Tibial nerve (tissue), 4 donors: Measurements from ENCODE around the gene ENOX1. TPM values are rescaled to one million over a fixed set of nuclear protein-coding genes. Genes with fewer than 3 reads are reported as not detected.

Experiments
- DNase-seq, 2 donors: peaks; one replicate each; pipeline ENCODE4 v3.0.0-alpha.2; 2019; ENCODE audit warnings: low spot score in 2 of 2
- H3K27ac ChIP-seq, 4 donors: fragments of 200-600 bp; sonication (generic) in 3 of 4; one replicate each; pipeline ENCODE4 v1.5.1; 2017 to 2019; ENCODE audit warnings: mild to moderate bottlenecking in 1 of 4
- H3K27me3 ChIP-seq, 2 donors: fragments of 200-600 bp; sonication (generic) in 1 of 2; one replicate each; pipeline versions ENCODE4 v1.5.1 to v1.6.0; 2017 to 2019
- H3K36me3 ChIP-seq, 3 donors: fragments of 200-600 bp; sonication (generic); one replicate each; pipeline ENCODE4 v1.5.1; 2018 to 2019
- H3K4me1 ChIP-seq, 4 donors: fragments of 200-600 bp; sonication (generic) in 3 of 4; one replicate each; pipeline ENCODE4 v1.5.1; 2017 to 2019
- H3K4me3 ChIP-seq, 4 donors: fragments of 200-600 bp; sonication (generic) in 3 of 4; one replicate each; pipeline ENCODE4 v1.5.1; 2017 to 2019; ENCODE audit warnings: mild to moderate bottlenecking in 1 of 4, moderate library complexity in 1 of 4
- H3K9me3 ChIP-seq, 4 donors: fragments of 200-600 bp; sonication (generic) in 3 of 4; one replicate each; pipeline ENCODE4 v1.5.1; 2017 to 2019
- CTCF ChIP-seq, 5 experiments: fragments of 200-600 bp in 3 of 5; fragments of 450-650 bp in 2 of 5; sonication (generic) in 3 of 5; IDR thresholded peaks; one replicate each; pipeline ENCODE4 v1.5.1; 2016 to 2019; ENCODE audit warnings: antibody characterized with exemption in 5 of 5, mild to moderate bottlenecking in 3 of 5, moderate library complexity in 2 of 5
- EP300 ChIP-seq, 2 donors: sonication (generic); formaldehyde crosslinking; IDR thresholded peaks; one replicate each; pipeline ENCODE4 v1.6.1; 2017; ENCODE audit warnings: antibody characterized with exemption in 2 of 2, mild to moderate bottlenecking in 1 of 2
- POLR2A ChIP-seq, 2 donors: fragments of 450-650 bp; IDR thresholded peaks; one replicate each; pipeline ENCODE4 v1.6.1; 2017; ENCODE audit warnings: antibody characterized with exemption in 2 of 2, mild to moderate bottlenecking in 2 of 2, moderate library complexity in 2 of 2
- WGBS, 2 donors: methylation state at CpG; one replicate each; pipeline ENCODE4 v1.1.5; 2018; 5-methylcytosine and 5-hydroxymethylcytosine counted together
- total RNA-seq, 4 donors: library from RNA; depleted of rRNA; stranded (reverse); fragments of >200 nt; gene quantifications; one replicate each; pipeline ENCODE4 v1.1.0, GENCODE V29; 2016

The ENOX1 gene
- total RNA-seq, 4 donors from 2014 or later: 2.6 to 8.2 (median 4.6) TPM

GRCh38 chr13:43389983-43390382 is 396.8 kb downstream of the ENOX1 start:
- no peaks in the 10 kb centered on the region for H3K27me3 ChIP-seq
- H3K4me3 ChIP-seq: no peak overlapping the region
- no peak for DNase-seq
- 47 to 57% methylated on average over 4 of the region's 4 CpGs for WGBS, 2 donors
- no peak overlapping the region for H3K27ac ChIP-seq
- no peaks in the 10 kb centered on the region for H3K4me1 ChIP-seq
- no peaks in the 10 kb centered on the region for H3K36me3 ChIP-seq
- TF ChIP-seq CTCF (IDR thresholded peaks at IDR 0.05) (no peak), POLR2A (IDR thresholded peaks at IDR 0.05) (no peak), EP300 (IDR thresholded peaks at IDR 0.05) (no peak)
- H3K9me3 ChIP-seq: no peaks in the 10 kb centered on the region

GRCh38 chr13:43389573-43389972 is 397.2 kb downstream of the ENOX1 start:
- 70 to 83% methylated on average over 1 of the region's 1 CpG for WGBS, 2 donors
- Histone ChIP-seq H3K4me3 (no peak overlapping the region), H3K36me3 (no peaks in the 10 kb centered on the region), H3K4me1 (no peaks in the 10 kb centered on the region), H3K27me3 (no peaks in the 10 kb centered on the region), H3K27ac (no peak overlapping the region), H3K9me3 (no peaks in the 10 kb centered on the region)
- no peak for TF ChIP-seq POLR2A (IDR thresholded peaks at IDR 0.05)
- no peak for TF ChIP-seq EP300 (IDR thresholded peaks at IDR 0.05)
- no peak for TF ChIP-seq CTCF (IDR thresholded peaks at IDR 0.05)
- DNase-seq: no peak

- Histone ChIP-seq H3K4me3 (no peak overlapping the region), H3K36me3 (no peaks in the 10 kb centered on the region), H3K4me1 (no peaks in the 10 kb centered on the region), H3K9me3 (no peaks in the 10 kb centered on the region), H3K27ac (no peak overlapping the region), H3K27me3 (no peaks in the 10 kb centered on the region)
- WGBS, 2 donors: 30 to 33% methylated on average over 2 of the region's 2 CpGs
- DNase-seq: no peak
- TF ChIP-seq EP300 (IDR thresholded peaks at IDR 0.05): no peak
- no peak for TF ChIP-seq POLR2A (IDR thresholded peaks at IDR 0.05)
- TF ChIP-seq CTCF (IDR thresholded peaks at IDR 0.05): no peak
Measured at GRCh38 chr13:43388282-43389034, 398.3 kb downstream of the ENOX1 start.

- 40 to 46% methylated on average over 2 of the region's 2 CpGs for WGBS, 2 donors
- H3K27me3 ChIP-seq: no peaks in the 10 kb centered on the region
- no peaks in the 10 kb centered on the region for H3K36me3 ChIP-seq
- no peak overlapping the region for H3K4me3 ChIP-seq
- no peaks in the 10 kb centered on the region for H3K4me1 ChIP-seq
- no peak for TF ChIP-seq EP300 (IDR thresholded peaks at IDR 0.05)
- TF ChIP-seq CTCF (IDR thresholded peaks at IDR 0.05): no peak
- no peak for TF ChIP-seq POLR2A (IDR thresholded peaks at IDR 0.05)
- DNase-seq: no peak
- no peaks in the 10 kb centered on the region for H3K9me3 ChIP-seq
- no peak overlapping the region for H3K27ac ChIP-seq
Measured at GRCh38 chr13:43387880-43388279, 398.9 kb downstream of the ENOX1 start.

- H3K4me3 ChIP-seq: no peak overlapping the region
- H3K9me3 ChIP-seq: peaks cover 0 to 11% (median 1%) of the 10 kb centered on the region in 4 donors
- H3K27me3 ChIP-seq: no peaks in the 10 kb centered on the region
- TF ChIP-seq CTCF (IDR thresholded peaks at IDR 0.05) (no peak), POLR2A (IDR thresholded peaks at IDR 0.05) (no peak), EP300 (IDR thresholded peaks at IDR 0.05) (no peak)
- no peaks in the 10 kb centered on the region for H3K4me1 ChIP-seq
- no peaks in the 10 kb centered on the region for H3K36me3 ChIP-seq
- DNase-seq: no peak
- H3K27ac ChIP-seq: no peak overlapping the region
- WGBS, 2 donors: 63 to 66% methylated on average over 5 of the region's 5 CpGs
Measured at GRCh38 chr13:43383498-43384165, 403.1 kb downstream of the ENOX1 start.
